ENCODE measurements around the gene ELAVL1.
A peak's percentile ranks its signal among the peaks of the same experiment; 100 is the strongest.
"Not testable (repeated sequence)": the region's sequence is repeated elsewhere in the genome, so short reads cannot be mapped to it uniquely, and the experiment has no call there.

Gene ELAVL1

DNA sequence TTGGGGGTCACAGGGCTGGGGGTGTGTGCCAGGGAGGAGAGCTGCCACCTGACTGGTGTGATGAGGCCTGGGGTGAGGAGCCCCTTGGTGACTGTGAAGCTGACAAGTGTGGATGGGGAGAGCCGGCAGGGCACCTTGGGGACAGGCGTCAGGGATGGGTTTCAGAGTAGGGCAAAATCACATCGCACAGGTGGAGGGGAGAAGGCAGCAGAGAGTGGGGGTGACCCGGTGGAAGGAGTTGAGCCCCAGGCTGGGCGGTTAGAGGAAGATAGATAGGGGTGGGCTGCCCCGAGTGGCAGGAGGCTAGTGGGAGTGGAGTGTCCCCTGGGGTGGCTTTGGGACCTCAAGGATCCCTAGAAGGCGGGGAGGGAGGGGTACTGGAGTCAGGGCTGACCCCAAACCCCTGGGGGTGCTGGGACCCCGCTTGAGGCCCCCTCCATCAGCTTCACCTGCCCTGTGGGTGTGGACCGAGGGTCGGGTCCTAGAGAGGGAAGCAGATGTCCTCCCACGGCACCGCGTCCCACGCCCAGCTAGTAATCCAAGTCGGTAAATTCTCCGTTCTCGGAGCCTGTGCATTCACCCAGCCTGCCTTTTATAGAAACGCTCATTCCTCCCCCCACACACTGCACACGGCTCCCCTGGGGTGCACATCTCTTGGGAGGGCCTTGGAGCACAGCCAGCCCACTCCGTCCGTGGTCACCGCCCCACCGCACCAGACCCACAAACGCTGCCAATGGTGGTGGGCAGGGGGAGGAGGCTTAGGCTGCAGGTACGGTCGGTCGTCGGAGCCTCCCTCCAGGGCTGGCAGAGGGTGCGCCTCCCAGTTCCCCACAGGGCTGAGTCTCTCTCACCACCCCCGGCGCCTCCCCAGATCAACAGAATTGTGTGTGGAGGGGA is 81.9 kb downstream of the ELAVL1 start:
- H3K27ac Mint-ChIP-seq = no peak overlapping the region
- H3K9me3 Mint-ChIP-seq = no peaks in the 10 kb centered on the region
- H3K36me3 Mint-ChIP-seq (ENCODE audit: low read depth) = peaks cover 7% of the 10 kb centered on the region
- no peak overlapping the region for H3K4me3 Mint-ChIP-seq
- H3K27me3 Mint-ChIP-seq = peaks cover 6% of the 10 kb centered on the region
- H3K4me1 Mint-ChIP-seq (ENCODE audit: low read depth) = peaks cover 29% of the 10 kb centered on the region

DNA sequence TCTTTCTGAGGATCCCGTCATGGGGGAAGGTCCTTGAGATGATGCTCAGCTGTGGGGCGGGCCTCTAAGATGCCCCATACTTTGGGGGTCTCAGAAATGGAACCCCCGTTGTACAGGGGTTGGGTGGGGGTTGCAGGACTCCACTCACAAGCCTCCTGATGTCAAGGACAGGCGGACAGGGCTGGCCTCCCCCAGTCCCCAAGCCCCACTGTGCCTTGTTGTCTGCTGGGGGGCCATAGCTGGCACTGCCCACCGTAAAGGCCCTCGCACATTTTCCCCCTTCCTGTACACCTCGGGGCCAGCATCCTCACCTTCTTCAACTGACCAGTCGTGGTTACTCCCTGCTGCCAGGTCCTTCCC is 82.6 kb downstream of the ELAVL1 start:
- Mint-ChIP-seq H3K36me3 (ENCODE audit: low read depth) (no peaks in the 10 kb centered on the region), H3K4me3 (no peak overlapping the region), H3K27me3 (peaks cover 13% of the 10 kb centered on the region), H3K9me3 (no peaks in the 10 kb centered on the region), H3K27ac (no peak overlapping the region), H3K4me1 (ENCODE audit: low read depth) (peaks cover 30% of the 10 kb centered on the region)

DNA sequence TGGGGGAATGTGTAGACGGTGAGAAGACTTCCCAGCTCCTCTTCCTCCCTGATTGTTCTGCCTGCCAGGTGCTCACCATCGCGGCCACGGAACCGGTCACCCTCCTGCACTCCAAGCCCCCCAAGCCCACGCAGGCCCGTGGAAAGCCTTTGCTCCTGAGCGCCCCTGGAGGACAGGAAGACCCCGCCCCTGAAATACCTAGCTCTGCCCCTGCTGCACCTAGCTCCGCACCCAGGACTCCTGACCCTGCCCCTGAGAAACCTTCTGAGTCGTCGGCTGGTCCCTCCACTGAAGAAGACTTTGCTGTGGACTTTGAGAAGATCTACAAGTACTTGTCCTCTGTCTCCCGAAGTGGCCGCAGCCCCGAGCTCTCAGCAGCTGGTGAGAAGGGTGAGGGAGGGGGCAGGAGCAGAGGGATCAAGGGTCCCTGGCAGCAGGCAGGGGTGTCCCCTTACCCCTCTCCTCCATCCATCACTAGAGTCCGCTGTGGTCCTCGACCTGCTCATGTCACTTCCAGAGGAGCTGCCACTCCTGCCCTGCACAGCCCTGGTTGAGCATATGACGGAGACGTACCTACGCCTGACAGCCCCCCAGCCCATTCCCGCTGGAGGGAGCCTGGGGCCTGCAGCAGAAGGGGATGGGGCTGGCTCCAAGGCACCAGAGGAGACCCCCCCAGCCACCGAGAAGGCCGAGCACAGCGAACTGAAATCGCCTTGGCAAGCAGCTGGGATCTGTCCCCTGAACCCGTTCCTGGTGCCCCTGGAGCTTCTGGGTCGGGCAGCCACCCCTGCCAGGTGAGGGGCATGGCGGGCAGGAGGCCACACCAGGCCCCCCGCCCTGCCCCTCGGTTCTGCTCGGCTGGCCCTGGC is 83.2 kb downstream of the ELAVL1 start:
- no peaks in the 10 kb centered on the region for H3K9me3 Mint-ChIP-seq
- H3K27ac Mint-ChIP-seq = no peak overlapping the region
- H3K36me3 Mint-ChIP-seq (ENCODE audit: low read depth) = no peaks in the 10 kb centered on the region
- H3K27me3 Mint-ChIP-seq = peaks cover 13% of the 10 kb centered on the region
- peaks cover 31% of the 10 kb centered on the region for H3K4me1 Mint-ChIP-seq (ENCODE audit: low read depth)
- H3K4me3 Mint-ChIP-seq = peak overlapping the region; percentile 21

DNA sequence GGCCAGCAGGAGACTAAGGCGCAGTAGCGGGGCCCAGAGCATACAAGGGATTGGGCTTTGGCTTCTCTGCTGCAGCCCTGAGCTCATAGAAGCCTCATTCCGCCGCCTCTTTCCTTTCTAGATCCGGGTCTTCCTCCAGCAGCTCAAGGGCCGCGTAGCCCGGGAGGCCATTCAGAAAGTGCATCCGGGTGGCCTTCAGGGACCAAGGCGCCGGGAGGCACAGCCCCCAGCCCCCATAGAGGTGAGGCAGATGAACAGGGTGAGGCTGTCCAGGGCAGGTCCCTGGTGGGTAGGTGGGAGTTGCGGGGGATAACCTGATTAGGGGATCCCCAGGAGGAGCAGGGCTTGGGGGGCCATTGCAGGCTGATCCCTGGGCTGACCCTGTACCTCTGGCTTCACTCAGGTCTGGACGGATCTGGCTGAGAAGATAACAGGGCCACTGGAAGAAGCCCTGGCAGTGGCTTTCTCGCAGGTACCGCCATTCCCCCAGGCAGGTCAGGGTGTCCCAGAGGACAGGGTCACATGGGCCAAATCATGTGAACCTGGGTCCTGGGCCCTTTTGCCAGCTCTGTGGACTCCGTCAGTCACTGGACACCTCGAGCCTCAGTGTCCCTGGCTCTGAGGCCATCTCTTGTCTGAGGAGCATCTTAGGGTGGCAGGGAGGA is 84.0 kb downstream of the ELAVL1 start:
- Mint-ChIP-seq H3K9me3 (no peaks in the 10 kb centered on the region), H3K27ac (peak overlapping the region; percentile 89), H3K4me3 (peak overlapping the region; percentile 84), H3K4me1 (ENCODE audit: low read depth) (peaks cover 33% of the 10 kb centered on the region), H3K36me3 (ENCODE audit: low read depth) (no peaks in the 10 kb centered on the region), H3K27me3 (peaks cover 17% of the 10 kb centered on the region)

DNA sequence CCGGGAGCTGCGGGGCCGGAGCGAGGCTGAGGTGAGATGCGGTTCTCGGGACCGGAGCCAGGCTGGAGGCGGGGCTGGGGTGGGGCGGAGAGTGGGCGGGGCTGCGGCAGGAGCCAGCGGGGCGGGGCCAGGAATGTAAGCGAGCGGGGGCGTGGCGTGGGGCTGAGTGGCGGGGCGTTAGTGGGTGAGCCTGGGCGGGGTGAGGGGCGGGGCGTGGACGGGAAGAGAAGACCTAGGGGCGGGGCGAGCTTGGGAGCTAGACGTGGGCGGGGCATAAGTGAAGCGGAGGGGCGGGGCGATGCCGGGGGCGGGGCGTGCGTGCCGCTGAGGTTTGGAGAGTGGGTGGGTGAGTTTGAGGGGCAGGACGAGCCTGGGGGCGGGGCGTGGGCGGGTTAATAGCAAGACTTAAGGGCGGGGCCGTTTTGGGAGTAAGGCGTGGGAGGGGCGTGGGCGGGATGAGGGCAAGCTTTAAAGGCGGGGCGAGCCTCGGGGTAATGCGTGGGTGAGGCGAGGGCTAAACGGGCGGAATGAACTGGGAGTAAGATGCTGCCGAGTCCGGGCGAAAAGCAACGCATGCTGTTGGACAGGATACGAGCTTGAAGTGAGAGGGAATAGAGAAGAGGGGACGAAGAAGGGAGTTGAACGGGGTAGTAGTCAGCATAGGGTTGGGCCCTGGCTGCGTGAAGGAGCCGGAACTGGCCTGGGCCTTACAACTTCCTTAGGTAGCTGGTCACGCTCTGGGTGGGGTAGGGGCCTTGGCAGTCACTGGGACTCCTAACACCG is 84.7 kb downstream of the ELAVL1 start:
- no peaks in the 10 kb centered on the region for H3K9me3 Mint-ChIP-seq
- H3K4me1 Mint-ChIP-seq (ENCODE audit: low read depth) = peaks cover 34% of the 10 kb centered on the region
- H3K27ac Mint-ChIP-seq = peak overlapping the region; percentile 89
- H3K4me3 Mint-ChIP-seq = peak overlapping the region; percentile 84
- no peaks in the 10 kb centered on the region for H3K36me3 Mint-ChIP-seq (ENCODE audit: low read depth)
- H3K27me3 Mint-ChIP-seq = peaks cover 20% of the 10 kb centered on the region

DNA sequence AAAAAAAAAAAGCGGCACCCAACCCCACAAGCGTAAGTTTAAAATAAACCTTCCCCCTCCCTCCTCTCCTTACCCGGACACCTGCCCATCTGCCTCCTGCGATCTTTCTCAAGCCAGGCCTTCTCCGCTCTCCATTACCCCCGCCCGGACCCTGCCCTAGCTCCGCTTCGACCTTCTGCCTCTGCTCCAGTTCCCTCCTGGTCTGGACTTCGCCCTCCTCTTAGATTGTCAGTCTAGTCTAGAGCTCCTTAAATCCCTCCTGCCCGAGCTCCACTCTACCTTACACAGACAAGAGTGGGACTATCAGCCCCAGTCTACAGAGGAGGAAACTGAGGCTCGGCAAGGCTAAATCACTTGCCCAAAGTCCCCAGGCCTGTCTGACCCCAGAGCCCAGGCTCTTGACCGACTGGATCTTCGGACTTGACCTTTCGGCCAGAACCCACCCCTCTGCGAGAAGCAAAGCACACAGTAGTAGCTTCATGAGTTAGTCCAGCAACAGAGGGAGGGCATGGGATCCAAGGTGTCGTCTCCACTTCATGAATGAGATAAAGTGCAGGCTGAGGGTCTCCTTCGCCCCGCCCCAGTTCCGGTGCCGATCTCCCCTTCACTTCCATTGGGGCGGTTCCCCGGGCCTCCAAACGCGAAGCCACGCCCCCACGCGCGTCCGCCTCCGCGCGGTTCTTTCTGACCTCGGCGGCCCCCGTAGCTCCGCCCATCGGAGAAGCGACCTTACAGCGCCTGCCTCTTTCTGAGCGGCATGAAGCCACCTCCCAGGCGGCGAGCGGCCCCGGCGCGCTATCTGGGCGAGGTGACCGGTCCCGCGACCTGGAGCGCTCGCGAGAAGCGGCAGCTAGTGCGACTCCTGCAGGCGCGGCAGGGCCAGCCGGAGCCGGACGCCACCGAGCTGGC is 85.6 kb downstream of the ELAVL1 start, which contains the start of gene SNAPC2:
Gene SNAPC2 (plus strand): TSS at position 729 of the 909 bp plus-strand sequence. CDS start 29 bp downstream, at position 758.
- H3K36me3 Mint-ChIP-seq (ENCODE audit: low read depth) = no peaks in the 10 kb centered on the region
- peaks cover 34% of the 10 kb centered on the region for H3K4me1 Mint-ChIP-seq (ENCODE audit: low read depth)
- no peaks in the 10 kb centered on the region for H3K9me3 Mint-ChIP-seq
- H3K27me3 Mint-ChIP-seq = peaks cover 28% of the 10 kb centered on the region
- peak within 1 kb of the TSS; percentile 89 for H3K27ac Mint-ChIP-seq
- peak within 1 kb of the TSS; percentile 84 for H3K4me3 Mint-ChIP-seq

DNA sequence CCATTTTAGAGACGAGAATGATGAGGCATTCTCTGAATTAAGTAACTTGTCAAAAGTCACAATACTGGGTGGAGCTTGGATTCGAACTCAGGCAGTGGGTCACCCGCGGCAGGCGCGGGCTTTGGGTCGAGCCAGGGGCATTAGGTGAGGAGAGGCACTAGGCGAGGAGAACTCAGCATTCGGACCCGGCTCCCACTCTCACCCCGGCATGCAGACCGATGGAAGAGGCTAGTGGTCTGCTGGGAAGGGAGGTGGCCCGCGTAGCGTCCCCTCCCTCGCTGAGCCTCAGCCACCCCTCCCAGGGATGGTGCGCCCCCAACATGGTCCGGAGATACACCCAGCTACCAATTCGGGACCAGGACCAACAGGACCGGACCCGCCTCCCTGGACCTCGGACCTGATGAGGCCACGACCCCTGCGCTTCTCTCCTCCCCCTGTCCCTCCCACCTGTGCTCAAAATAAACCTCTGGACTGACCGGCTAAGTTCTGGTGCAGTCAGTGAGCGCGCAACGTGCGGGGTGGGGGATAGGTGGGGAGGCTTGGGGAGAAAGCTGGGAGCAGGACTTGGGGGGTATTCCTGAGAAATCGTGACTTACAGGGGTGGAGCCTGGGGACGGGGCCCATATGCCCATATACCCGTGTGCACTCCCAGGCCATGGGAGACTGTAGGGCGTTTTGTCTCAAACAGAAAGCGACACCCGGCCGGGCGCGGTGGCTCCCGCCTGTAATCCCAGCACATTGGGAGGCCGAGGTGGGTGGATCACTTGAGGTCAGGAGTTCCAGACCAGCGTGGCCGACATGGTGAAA is 86.6 kb downstream of the ELAVL1 start:
- peaks cover 33% of the 10 kb centered on the region for H3K27me3 Mint-ChIP-seq
- H3K9me3 Mint-ChIP-seq = no peaks in the 10 kb centered on the region
- H3K27ac Mint-ChIP-seq = no peak overlapping the region
- H3K4me3 Mint-ChIP-seq = peak overlapping the region; percentile 26
- H3K4me1 Mint-ChIP-seq (ENCODE audit: low read depth) = peaks cover 34% of the 10 kb centered on the region
- no peaks in the 10 kb centered on the region for H3K36me3 Mint-ChIP-seq (ENCODE audit: low read depth)

DNA sequence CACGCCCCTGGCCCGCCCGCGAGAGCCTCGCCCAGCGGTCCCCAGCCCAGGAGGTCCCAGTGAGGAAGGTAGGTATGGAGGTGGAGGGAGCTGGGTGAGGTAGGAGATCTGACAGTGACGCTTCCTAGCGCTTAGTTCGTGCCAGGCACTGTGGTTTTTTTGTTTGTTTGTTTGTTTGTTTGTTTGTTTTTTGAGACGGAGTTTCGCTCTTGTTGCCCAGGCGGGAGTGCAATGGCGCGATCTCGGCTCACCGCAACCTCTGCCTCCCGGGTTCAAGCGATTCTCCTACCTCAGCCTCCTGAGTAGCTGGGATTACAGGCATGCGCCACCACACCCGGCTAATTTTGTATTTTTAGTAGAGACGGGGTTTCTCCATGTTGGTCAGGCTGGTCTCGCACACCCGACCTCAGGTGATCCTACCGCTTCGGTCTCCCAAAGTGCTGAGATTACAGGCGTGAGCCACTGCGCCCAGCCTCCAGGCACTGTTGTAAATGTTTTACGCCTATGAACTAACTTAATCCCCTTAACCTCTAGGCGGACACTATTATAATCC is 87.3 kb downstream of the ELAVL1 start:
- H3K9me3 Mint-ChIP-seq; H3K27ac Mint-ChIP-seq; H3K36me3 Mint-ChIP-seq (ENCODE audit: low read depth): not testable (repeated sequence)
- peaks cover 34% of the 10 kb centered on the region for H3K4me1 Mint-ChIP-seq (ENCODE audit: low read depth)
- peak overlapping the region; percentile 52 for H3K4me3 Mint-ChIP-seq
- peaks cover 33% of the 10 kb centered on the region for H3K27me3 Mint-ChIP-seq

DNA sequence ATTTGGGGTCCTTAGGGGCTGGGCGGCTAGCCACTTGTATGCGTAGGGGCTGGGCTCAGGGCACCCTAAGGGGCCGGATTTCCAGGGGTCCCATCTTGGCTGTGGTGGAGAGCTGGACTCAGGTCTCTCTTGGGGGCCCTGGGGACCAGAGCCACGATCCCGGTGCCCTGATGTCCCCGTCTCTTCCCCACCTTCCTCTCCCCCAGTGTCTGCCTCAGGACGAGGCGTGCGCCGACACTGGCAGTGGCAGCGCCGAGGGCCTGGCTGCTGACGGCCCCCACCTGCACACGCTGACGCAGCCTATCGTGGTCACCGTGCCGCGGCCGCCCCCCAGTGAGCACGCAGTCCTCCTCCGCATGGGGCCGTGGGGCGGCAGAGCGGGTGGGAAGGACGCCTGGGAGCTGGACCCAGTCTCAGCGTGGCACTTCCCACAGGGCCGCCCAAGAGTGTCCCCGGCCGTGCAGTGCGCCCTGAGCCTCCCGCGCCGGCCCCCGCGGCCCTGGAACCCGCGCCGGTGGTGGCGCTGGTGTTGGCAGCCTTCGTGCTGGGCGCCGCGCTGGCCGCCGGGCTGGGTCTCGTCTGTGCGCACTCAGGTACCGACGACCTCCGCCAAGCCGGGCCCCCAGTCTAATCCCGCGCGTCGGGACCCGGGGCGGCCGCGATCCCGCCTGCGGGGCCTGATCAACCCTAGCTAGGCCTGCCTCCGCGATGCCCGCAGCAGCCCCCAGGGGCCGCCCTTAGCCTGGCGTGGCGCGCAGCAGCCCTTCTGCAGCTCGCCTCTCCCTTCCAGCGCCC is 88.0 kb downstream of the ELAVL1 start:
- Mint-ChIP-seq H3K4me1 (ENCODE audit: low read depth) (peaks cover 34% of the 10 kb centered on the region), H3K4me3 (peak overlapping the region; percentile 69), H3K36me3 (ENCODE audit: low read depth) (peaks cover 5% of the 10 kb centered on the region), H3K27me3 (peaks cover 33% of the 10 kb centered on the region), H3K9me3 (no peaks in the 10 kb centered on the region), H3K27ac (no peak overlapping the region)

DNA sequence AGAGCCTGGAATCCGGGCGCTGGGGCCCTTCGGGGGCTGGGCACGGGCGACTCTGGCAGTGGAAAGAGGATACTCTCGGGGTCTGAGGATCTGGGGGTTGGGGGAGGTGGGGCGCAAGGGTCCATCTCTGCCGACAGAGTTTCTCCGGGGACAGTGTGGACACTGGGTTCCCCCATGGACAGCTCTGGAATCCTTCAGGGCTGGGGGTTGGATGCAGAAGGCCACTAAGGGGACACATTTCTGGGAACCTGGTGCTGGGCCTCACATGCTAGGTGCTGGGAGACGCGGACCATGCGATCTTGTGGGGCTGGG is 88.5 kb downstream of the ELAVL1 start:
- Mint-ChIP-seq H3K4me1 (ENCODE audit: low read depth) (peaks cover 34% of the 10 kb centered on the region), H3K36me3 (ENCODE audit: low read depth) (peaks cover 8% of the 10 kb centered on the region), H3K27ac (no peak overlapping the region), H3K27me3 (peaks cover 33% of the 10 kb centered on the region), H3K9me3 (no peaks in the 10 kb centered on the region), H3K4me3 (peak overlapping the region; percentile 69)

DNA sequence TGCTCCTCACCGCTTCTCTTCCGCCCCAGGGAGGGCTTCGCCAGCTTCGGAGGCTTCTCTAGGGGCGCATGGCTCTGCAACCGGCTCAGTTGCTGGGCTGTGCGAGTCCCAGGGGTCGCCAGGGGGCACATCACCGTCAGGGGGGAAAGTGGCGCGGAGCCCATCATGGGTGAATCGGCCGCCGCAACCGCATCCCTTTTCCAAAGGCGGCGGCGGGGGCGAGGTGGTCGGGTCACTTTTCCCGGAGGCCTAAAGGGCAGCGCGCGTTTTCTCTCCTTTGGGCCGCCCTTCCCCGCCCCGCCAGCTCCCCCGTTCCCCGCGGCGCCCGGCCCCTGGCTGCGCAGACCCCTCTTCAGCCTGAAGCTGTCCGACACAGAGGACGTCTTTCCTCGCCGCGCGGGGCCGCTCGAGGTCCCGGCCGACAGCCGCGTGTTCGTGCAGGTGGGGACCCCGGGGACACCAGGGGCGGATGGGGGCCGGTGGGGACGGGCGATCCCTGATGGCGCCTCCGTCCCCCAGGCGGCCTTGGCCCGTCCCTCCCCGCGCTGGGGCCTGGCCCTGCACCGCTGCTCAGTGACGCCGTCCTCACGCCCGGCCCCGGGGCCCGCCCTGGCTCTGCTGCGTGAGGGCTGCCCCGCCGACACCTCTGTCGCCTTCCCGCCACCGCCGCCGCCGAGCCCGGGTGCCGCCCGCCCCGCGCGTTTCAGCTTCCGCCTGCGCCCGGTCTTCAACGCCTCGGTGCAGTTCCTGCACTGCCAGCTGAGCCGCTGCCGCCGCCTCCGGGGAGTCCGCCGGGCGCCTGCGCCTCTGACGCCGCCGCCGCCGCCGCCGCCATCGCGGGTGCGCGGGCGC is 89.1 kb downstream of the ELAVL1 start:
- Mint-ChIP-seq H3K4me3 (peak overlapping the region; percentile 52), H3K36me3 (ENCODE audit: low read depth) (peaks cover 11% of the 10 kb centered on the region), H3K27me3 (peaks cover 33% of the 10 kb centered on the region), H3K9me3 (no peaks in the 10 kb centered on the region), H3K27ac (no peak overlapping the region), H3K4me1 (ENCODE audit: low read depth) (peaks cover 34% of the 10 kb centered on the region)

Data from stimulated activated naive CD8-positive, alpha-beta T cell treated with anti-CD3 and anti-CD28 coated beads, Interleukin-15, Interleukin-2, amounts not matched to agents 100 ng/mL and 50 ng/mL, for 24 hours (primary cell).